Ectodermal cell (in vitro differentiated cells): ENCODE measurements around the gene RAP1B.
"Not testable (repeated sequence)": the region's sequence is repeated elsewhere in the genome, so short reads cannot be mapped to it uniquely, and the experiment has no call there.

Experiments used
- H3K27ac ChIP-seq: 2 replicates; pipeline ENCODE4 v1.7.0; 2013; ENCODE audit warnings: mild to moderate bottlenecking, low read depth, low read length; ENCODE audit not compliant: insufficient read depth, poor library complexity, severe bottlenecking
- H3K27me3 ChIP-seq: 2 replicates; pipeline ENCODE4 v1.7.0; 2013; ENCODE audit warnings: mild to moderate bottlenecking, low read length; ENCODE audit not compliant: insufficient read depth, control insufficient read depth, poor library complexity, severe bottlenecking
- H3K36me3 ChIP-seq: one replicate; pipeline ENCODE4 v1.7.0; 2013; ENCODE audit warnings: low read length; ENCODE audit not compliant: control insufficient read depth, insufficient read depth
- H3K4me1 ChIP-seq: one replicate; pipeline ENCODE4 v1.7.0; 2013; ENCODE audit warnings: low read length; ENCODE audit not compliant: control insufficient read depth, insufficient read depth
- H3K4me3 ChIP-seq: 2 replicates; pipeline ENCODE4 v1.7.0; 2013; ENCODE audit warnings: low read depth, low read length, control low read depth; ENCODE audit not compliant: insufficient read depth
- H3K9me3 ChIP-seq: 2 replicates; pipeline ENCODE4 v1.7.0; 2013; ENCODE audit warnings: mild to moderate bottlenecking, low read length, moderate library complexity; ENCODE audit not compliant: control insufficient read depth
- WGBS, 2 experiments: methylation state at CpG; one replicate each; pipeline ENCODE4 v1.1.7; 2013; ENCODE audit warnings: missing lambda C conversion rate in 2 of 2; 5-methylcytosine and 5-hydroxymethylcytosine counted together

The RAP1B gene

DNA sequence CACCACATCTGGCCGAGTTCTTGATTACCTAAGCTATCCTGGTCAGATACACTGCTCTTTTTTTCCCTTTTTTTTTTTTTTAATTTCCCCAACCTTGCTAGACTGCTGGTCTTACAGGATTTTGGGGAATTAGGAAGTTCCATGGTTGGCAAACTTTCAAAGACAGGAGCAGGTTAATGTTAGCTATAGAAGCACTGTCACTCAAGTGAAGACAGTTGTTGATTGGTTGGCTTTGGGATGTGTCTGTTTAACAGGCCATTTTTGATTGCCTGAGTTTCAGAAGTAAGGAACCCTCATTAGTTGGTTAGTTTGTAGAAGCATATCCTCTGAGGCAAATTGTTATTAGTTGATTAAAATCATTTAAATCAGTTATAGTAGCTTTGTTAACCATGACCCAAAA is 36.8 kb downstream of the RAP1B start:
- no peaks in the 10 kb centered on the region for H3K4me1 ChIP-seq
- no peaks in the 10 kb centered on the region for H3K27me3 ChIP-seq
- no peaks in the 10 kb centered on the region for H3K36me3 ChIP-seq
- no peak overlapping the region for H3K4me3 ChIP-seq
- no peaks in the 10 kb centered on the region for H3K9me3 ChIP-seq
- 98 to 100% methylated on average over 1 of the region's 1 CpG for WGBS, 2 experiments
- H3K27ac ChIP-seq, result no peak overlapping the region

DNA sequence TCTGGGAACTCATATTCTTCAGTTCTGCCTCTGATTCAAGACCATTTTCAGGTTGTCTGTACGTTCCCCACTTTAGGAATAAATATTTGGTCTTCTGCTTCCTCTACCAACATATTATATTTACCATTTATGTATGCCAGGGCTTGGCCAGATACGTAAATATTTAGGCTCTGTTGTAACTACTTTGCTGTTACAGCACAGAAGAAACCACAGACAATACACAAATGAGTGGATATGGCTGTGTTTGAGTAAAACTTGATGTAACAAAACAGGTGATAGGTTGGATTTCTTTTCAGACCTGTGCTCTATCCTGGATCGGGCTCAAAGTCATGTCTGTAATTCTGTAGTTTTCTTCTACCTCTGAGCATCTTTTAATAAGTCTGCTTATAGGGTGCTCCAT is 37.5 kb downstream of the RAP1B start:
- peaks cover 3% of the 10 kb centered on the region for H3K36me3 ChIP-seq
- no peak overlapping the region for H3K27ac ChIP-seq
- no peaks in the 10 kb centered on the region for H3K4me1 ChIP-seq

DNA sequence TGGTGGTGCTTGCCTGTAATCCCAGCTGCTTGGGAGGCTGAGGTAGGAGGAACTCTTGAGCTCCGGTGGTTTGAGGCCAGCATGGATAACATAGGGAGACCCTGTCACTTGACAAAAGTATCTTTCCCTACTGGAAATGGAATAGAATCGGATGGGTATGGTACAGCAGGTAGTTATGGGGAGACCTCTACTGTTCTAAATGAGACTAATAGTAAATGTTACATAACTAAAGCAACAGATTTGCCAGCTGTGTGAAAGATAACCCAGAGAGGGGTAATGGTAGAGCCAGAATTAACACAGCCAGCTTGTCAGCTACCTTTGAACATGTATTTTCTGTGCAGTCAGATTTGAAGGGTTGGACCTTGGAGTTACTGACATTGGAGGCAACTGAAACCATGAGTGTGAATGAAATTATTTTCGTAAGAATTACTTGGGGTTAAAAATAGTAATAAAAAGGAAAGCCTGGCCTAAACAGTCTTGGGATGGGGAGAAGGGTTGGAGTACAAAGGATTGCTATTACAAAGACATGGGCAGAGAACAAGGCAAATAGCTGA is 54.4 kb downstream of the RAP1B start:
- Histone ChIP-seq H3K4me3 (no peak overlapping the region), H3K27ac (no peak overlapping the region), H3K36me3 (no peaks in the 10 kb centered on the region), H3K4me1 (no peaks in the 10 kb centered on the region), H3K9me3 (no peaks in the 10 kb centered on the region), H3K27me3 (no peaks in the 10 kb centered on the region)
- WGBS, 2 experiments, result 93 to 94% methylated on average over 3 of the region's 3 CpGs

More for the DNA sequence above, 37.5 kb downstream of the RAP1B start:
- 97 to 100% methylated on average over 3 of the region's 3 CpGs for WGBS, 2 experiments
- no peak overlapping the region for H3K4me3 ChIP-seq
- no peaks in the 10 kb centered on the region for H3K27me3 ChIP-seq
- H3K9me3 ChIP-seq, result no peaks in the 10 kb centered on the region

- no peaks in the 10 kb centered on the region for H3K36me3 ChIP-seq
- H3K9me3 ChIP-seq, result no peaks in the 10 kb centered on the region
- H3K27me3 ChIP-seq, result no peaks in the 10 kb centered on the region
- H3K4me3 ChIP-seq, result no peak overlapping the region
- H3K4me1 ChIP-seq, result no peaks in the 10 kb centered on the region
- H3K27ac ChIP-seq, result no peak overlapping the region
- 100% methylated on average over 1 of the region's 1 CpG for WGBS, 2 experiments
These were observed 56.6 kb downstream of the RAP1B start for GRCh38 chr12:68667291-68667690.

- Histone ChIP-seq H3K36me3 (no peaks in the 10 kb centered on the region), H3K27ac (no peak overlapping the region), H3K4me3 (no peak overlapping the region), H3K27me3 (no peaks in the 10 kb centered on the region), H3K4me1 (no peaks in the 10 kb centered on the region), H3K9me3 (no peaks in the 10 kb centered on the region)
- WGBS, 2 experiments, result 31 to 56% methylated on average over 1 of the region's 1 CpG
These were observed 57.2 kb downstream of the RAP1B start for GRCh38 chr12:68667896-68668295.

- Histone ChIP-seq H3K4me3 (no peak overlapping the region), H3K36me3 (no peaks in the 10 kb centered on the region), H3K9me3 (no peaks in the 10 kb centered on the region), H3K27me3 (no peaks in the 10 kb centered on the region), H3K4me1 (no peaks in the 10 kb centered on the region), H3K27ac (no peak overlapping the region)
- WGBS, 2 experiments, result 96 to 97% methylated on average over 4 of the region's 4 CpGs
These were observed 60.5 kb downstream of the RAP1B start for GRCh38 chr12:68671179-68671578.

GRCh38 chr12:68673788-68674187 is 63.1 kb downstream of the RAP1B start:
- H3K4me3 ChIP-seq, result no peak overlapping the region
- no peaks in the 10 kb centered on the region for H3K9me3 ChIP-seq
- H3K27ac ChIP-seq, result no peak overlapping the region
- H3K36me3 ChIP-seq, result no peaks in the 10 kb centered on the region
- 96% methylated on average over 4 of the region's 4 CpGs for WGBS, 2 experiments
- no peaks in the 10 kb centered on the region for H3K27me3 ChIP-seq
- no peaks in the 10 kb centered on the region for H3K4me1 ChIP-seq

DNA sequence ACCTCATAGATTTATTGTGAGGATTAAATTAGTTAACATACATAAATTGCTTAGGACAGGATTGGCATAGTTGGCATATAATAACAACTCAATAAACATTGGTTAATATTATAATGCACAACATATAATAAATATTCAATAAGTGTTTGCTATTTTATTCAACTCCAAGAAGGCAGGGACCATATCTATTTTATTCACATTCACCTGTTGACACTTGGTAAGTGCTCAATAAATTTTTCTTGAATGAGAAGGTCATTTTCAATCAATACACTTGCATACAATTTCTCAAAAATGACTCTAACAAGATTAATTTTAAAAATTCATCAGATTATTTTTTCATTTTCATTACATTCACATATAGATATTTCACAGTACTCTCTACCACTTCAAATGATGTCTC is 63.7 kb downstream of the RAP1B start:
- Histone ChIP-seq H3K27me3 (no peaks in the 10 kb centered on the region), H3K36me3 (no peaks in the 10 kb centered on the region), H3K9me3 (no peaks in the 10 kb centered on the region), H3K4me1 (no peaks in the 10 kb centered on the region), H3K4me3 (no peak overlapping the region), H3K27ac (no peak overlapping the region)

GRCh38 chr12:68675101-68675842 is 64.6 kb downstream of the RAP1B start:
- H3K27ac ChIP-seq, result no peak overlapping the region
- H3K4me1 ChIP-seq, result no peaks in the 10 kb centered on the region
- H3K4me3 ChIP-seq, result no peak overlapping the region
- H3K36me3 ChIP-seq, result no peaks in the 10 kb centered on the region
- H3K9me3 ChIP-seq, result no peaks in the 10 kb centered on the region
- H3K27me3 ChIP-seq, result no peaks in the 10 kb centered on the region
- WGBS, 2 experiments, result 80 to 90% methylated on average over 4 to 5 of the region's 5 CpGs

- H3K4me3 ChIP-seq, H3K27ac ChIP-seq, H3K4me1 ChIP-seq, H3K27me3 ChIP-seq, H3K9me3 ChIP-seq, H3K36me3 ChIP-seq: not testable (repeated sequence)
- 88 to 92% methylated on average over 5 of the region's 5 CpGs for WGBS, 2 experiments
These were observed 66.2 kb downstream of the RAP1B start for GRCh38 chr12:68676854-68677253.
